ENCODE measurements around the gene LAMB1.
"Not testable (repeated sequence)": the region's sequence is repeated elsewhere in the genome, so short reads cannot be mapped to it uniquely, and the experiment has no call there.

LAMB1 gene

GRCh38 chr7:108002726-108003598 is at the start of gene LAMB1:
LAMB1 (minus strand) TSS chr7:108003161; CDS start chr7:108002885, 276 bp downstream.
- peak; percentile 94 for DNase-seq

GRCh38 chr7:108051454-108051853 is 48.5 kb upstream of the LAMB1 start:
- no peak for DNase-seq

GRCh38 chr7:108049962-108050361 is 47.0 kb upstream of the LAMB1 start:
- peak; percentile 27 for DNase-seq

DNA sequence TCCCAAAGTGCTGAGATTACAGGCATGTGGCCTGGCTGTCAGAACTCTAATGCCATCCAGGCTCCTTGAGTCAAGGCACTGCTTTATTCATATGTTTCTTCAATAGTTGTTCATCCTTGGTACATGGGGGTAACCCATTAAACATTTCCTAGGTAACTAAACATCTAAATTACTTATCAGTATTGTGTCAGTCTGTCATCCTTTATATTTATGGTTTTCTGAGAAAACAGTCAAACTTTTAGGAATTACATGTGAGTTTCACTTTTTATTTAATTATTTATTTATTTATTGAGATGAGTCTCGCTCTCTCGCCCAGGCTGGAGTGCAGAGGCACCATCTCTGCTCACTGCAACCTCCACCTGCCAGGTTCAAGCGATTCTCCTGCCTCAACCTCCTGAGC is 45.5 kb upstream of the LAMB1 start:
- DNase-seq: no peak

GRCh38 chr7:108046952-108047506 is 44.1 kb upstream of the LAMB1 start:
- peak; percentile 30 for DNase-seq

DNA sequence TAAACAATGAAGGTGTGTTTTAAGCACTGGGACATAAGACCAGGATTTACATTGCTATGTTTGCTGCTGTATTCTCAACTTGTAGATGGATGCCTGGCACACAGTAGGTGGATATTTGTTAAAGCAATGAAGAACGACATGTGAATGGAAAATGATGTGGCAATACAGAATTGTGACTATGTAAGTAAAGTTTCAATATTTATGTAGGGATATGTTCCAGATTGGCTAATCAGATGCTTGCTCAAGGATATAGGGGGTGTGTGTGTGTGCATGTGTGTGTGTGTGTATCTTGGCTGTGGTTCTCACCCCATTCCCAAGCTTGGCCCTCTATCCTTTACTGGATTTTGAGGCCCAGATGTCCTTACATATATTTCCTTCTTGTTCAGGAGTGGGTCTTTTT is 42.7 kb upstream of the LAMB1 start:
- DNase-seq: no peak

DNA sequence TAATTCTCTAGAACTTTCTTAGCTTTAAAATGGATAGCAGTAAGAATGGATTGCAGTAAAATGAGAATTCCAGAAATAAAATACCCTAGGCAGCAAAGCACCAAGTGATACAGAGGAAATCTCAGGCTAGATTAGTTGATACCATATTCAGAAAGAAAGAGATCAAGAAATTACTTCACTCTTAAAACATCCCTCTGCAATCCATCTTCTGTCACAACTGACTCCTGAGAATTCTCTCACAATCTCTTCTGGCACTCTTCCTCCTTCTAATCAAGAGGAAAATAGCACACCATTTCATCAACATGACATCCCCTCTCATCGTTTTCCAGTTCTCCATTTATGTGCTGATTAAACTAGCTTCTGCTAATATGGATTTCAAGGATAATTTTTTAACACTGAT is 42.2 kb upstream of the LAMB1 start:
- DNase-seq: no peak

DNA sequence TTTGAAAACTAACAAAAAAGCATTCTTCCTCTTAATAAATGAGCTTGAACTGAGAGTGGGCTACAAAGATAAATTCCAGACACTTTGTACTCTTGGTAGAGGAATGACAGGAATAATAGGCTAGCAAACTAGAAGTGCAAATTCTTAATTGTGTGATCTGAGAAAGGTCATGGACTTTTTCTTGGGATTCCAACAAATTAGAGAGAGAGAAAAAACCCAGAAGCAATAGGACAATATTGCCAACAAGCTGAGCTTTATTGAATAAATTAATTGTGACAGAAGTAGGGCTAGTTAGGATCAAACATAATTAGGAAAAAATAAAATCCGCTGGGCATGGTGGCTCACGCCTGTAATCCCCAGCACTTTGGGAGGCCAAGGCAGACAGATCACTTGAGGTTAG is 41.4 kb upstream of the LAMB1 start:
- no peak for DNase-seq

DNA sequence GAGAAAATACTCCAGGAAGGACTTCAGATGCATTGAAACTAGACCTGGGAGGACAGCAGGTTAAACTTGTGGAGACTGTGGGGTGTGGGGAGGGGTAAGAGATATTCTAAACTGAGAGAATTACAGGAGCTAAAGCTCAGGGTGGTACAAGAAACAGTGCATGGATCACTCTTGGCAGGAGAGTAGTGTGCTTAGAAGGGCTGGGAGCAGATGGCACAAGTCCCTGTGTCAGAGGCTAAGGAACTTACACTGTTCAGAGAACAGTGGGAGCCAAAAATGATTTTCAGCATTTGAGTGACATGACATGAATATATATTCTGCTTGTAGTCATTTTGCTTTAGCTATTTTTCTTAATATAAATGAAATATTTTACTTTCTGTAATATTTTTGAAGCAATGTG is 36.0 kb upstream of the LAMB1 start:
- peak; percentile 36 for DNase-seq

DNA sequence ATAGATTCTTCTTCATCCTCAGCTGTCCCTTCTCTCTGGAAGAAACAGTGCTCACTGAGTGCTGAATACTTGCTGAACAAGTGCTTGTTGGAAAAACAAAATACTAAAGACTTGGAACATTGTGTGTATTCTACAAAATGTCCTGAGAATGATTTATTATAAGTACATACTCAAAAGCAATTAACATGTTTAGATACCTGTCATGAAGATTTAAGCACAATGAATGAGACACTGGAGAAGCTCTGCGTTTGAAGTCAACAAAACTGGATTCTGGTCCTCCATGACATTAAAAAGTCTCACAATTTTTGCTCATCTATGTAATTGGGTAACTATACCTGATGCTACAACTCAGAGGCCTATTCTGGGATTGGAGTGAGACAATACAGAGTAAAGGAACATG is 34.8 kb upstream of the LAMB1 start:
- peak; percentile 47 for DNase-seq

DNA sequence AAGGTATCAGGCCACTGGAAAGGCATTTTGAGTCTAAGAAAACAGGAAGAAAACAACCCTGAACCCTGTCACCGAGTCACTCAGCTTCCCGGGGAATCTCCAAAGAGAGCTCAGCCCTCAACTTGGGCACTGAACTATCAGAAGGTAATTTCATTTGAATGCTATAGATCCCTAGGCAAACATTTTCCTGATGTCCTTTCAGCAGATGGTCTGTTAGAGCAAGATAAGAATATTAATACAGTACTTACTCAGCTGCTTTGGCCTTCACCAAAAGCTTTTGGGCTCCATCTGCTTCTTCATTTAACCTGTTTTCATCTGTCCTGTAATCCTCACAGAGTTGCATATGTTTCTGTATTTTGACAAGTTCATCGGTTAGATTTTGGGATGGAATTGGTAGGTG is 34.2 kb upstream of the LAMB1 start:
- no peak for DNase-seq

GRCh38 chr7:108034586-108034985 is 31.6 kb upstream of the LAMB1 start:
- DNase-seq: no peak

GRCh38 chr7:108033776-108034497 is 31.0 kb upstream of the LAMB1 start:
- DNase-seq: no peak

- not testable (repeated sequence) for DNase-seq
Measured at GRCh38 chr7:108033309-108033708, 30.3 kb upstream of the LAMB1 start.

DNA sequence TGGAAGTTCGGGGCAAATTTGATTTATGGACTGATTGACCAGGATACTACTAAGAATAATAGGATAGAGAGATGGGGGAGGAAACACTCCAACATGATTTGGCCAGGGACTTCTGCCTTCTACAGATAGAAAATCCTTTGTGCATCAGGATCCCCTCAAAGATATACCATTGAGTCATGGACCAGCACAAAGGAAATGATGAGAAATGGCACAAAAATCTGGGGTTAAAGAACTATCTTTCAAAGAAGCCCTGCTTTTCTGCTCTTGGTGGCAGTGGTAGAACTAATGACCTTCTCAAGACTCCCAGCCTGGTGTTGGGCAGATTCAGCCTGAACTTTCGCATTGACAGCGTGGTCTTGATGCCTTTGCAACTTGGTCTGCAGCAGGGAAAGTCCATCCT is 27.6 kb upstream of the LAMB1 start:
- no peak for DNase-seq

DNA sequence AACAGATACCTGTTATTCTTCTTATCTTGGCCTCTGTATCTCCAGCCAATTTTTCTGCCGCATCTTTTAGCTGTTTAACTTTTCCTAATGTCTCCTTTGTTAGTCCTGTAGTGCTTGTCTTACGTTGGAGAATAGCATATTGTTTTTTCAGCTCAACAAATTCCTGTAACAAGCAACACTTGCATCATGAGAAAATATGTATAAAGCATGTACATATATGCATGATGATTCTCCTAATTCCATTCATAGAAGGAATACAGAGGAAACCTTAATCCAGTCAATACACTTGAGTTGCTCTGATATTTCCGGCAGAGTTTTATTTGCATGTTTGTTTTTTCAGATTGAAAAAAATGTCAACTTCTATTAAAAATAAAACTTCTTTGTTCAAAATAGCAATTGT is 26.1 kb upstream of the LAMB1 start:
- DNase-seq: no peak

- peak; percentile 48 for DNase-seq
Measured at GRCh38 chr7:108028111-108028510, 25.1 kb upstream of the LAMB1 start.

DNA sequence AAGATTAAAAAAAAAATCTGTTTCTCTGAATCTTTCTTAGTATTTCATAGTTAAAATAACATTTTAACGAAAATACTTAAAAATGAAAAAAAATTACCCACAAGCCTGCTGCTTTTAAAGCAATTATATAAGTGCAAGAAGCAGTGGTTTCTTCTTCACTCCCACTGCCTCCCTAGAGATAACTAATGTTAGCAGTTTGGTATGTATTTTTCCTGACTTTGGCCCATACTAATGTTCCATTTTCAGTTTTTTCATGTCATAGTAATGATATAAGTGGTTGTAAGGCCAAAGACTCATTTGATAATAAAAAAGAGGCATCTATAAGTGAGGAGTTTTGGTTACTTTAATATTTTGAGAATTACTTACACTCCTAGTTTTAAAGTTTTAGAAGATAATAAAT is 24.3 kb upstream of the LAMB1 start:
- DNase-seq: no peak

- peak; percentile 21 for DNase-seq
Measured at GRCh38 chr7:108026647-108027046, 23.7 kb upstream of the LAMB1 start.

- DNase-seq: no peak
Measured at GRCh38 chr7:108026116-108026515, 23.2 kb upstream of the LAMB1 start.

DNA sequence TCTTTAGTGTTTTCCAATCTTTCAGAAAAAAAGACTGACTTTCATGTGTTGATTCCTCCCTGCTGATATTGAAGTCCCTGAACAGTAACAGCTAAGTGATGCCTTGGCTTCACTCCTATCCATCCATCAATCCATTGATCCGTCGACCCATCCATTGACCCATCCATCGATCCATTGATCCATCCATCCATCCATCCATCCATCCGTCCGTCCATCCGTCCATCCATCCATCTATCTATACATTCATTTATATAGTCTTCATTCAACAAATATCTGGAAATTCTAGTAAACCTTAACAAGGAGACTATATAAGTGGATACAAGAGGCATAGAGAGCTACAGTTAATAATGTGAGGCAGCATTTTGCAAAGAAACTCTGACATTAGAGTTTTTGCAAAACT is 21.6 kb upstream of the LAMB1 start:
- no peak for DNase-seq

DNA sequence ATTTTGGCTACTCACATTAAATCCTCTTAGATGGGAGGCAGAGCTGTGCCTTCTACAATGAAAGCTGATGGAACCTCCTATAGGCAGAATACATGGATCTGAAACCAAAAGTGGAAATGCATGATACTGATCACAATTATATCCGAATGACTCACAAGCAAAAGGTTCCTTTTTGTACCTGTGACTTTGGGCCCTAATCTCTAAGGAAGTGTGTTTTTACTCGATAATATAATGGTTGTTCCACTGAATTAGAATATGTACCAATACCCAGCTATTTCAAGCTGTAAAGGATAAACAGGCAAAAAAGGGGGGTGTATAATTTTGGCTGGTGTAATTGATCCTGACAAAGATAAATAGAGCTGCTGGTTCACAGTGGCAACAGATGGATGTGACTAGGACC is 17.6 kb upstream of the LAMB1 start:
- peak; percentile 56 for DNase-seq

- DNase-seq: no peak
Measured at GRCh38 chr7:108018668-108019067, 15.7 kb upstream of the LAMB1 start.

DNA sequence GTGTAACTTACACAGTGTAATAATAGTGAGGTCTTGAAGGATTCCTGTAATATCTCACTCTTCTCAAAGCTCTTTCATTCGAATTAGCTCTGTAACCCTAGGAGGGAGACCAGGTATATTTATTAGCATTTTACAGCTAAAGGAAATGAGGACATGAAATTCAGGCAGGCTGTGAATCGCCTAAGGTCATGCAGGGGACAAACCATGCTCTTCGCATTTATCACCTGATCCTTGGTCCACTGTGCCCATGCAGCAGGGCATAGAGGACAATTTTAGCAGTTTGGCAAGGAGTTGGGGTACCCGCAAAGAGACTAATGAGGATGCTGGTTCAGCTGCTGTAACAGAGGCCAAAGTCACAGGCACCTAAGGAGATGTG is 14.8 kb upstream of the LAMB1 start:
- peak; percentile 75 for DNase-seq
